ENCODE results near the gene PLXNB1.
"Not testable (repeated sequence)": the region's sequence is repeated elsewhere in the genome, so short reads cannot be mapped to it uniquely, and the experiment has no call there.

DNA sequence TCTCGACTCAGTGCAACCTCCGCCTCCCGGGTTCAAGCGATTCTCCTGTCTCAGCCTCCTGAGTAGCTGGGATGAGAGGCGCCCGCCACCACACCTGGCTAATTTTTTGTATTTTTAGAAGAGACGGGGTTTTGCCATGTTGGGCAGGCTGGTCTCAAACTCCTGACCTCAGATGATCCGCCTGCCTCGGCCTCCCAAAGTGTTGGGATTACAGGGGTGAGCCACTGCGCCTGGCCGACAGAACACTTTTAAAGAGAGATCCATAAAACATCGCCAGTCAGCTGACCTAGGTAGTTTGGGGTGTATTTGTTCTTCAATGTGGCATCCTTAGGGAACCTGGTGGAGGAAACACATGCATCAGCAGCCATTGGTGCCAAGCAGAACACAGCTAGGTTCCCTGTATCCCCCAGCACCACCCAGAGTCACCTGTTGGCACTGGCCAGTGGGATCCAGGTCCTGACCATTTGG is 28.4 kb downstream of the PLXNB1 start:
- TF ChIP-seq, protein P1, sequence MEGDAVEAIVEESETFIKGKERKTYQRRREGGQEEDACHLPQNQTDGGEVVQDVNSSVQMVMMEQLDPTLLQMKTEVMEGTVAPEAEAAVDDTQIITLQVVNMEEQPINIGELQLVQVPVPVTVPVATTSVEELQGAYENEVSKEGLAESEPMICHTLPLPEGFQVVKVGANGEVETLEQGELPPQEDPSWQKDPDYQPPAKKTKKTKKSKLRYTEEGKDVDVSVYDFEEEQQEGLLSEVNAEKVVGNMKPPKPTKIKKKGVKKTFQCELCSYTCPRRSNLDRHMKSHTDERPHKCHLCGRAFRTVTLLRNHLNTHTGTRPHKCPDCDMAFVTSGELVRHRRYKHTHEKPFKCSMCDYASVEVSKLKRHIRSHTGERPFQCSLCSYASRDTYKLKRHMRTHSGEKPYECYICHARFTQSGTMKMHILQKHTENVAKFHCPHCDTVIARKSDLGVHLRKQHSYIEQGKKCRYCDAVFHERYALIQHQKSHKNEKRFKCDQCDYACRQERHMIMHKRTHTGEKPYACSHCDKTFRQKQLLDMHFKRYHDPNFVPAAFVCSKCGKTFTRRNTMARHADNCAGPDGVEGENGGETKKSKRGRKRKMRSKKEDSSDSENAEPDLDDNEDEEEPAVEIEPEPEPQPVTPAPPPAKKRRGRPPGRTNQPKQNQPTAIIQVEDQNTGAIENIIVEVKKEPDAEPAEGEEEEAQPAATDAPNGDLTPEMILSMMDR (conservative IDR thresholded peaks at IDR 0.05 in 1 of 2, IDR thresholded peaks at IDR 0.05 in 1 of 2; ENCODE audit: extremely low read depth in 1 of 2, insufficient read depth in 1 of 2, low read depth in 1 of 2, low read length in 2 of 2), result not testable (repeated sequence)
- TF ChIP-seq EZH2 (IDR thresholded peaks at IDR 0.05; ENCODE audit: borderline replicate concordance, low read length), result not testable (repeated sequence)

Data from mammary epithelial cell (primary cell).